ENCODE data around the gene INPP5B. TPM values are rescaled to one million over a fixed set of nuclear protein-coding genes. Genes with fewer than 3 reads are reported as not detected.

The INPP5B gene
- total and polyA plus RNA-seq, 2 of the 13 experiments (the other 11 are each of a cell fraction or from before 2014, with no cell fraction given), result 9.0 to 9.8 TPM

- TF ChIP-seq FOXM1 (CRISPR knock-in tag; IDR thresholded peaks at IDR 0.05) (no peak), HNF4G (IDR thresholded peaks at IDR 0.05; ENCODE audit: borderline replicate concordance, low read depth, low read length) (no peak), HNF4G (CRISPR knock-in tag; IDR thresholded peaks at IDR 0.05; ENCODE audit: borderline replicate concordance, low read depth) (0 out of 2 replicates have a peak, but pooled peaks have one; percentile 19), NFRKB (IDR thresholded peaks at IDR 0.05) (no peak), ZNF142 (CRISPR knock-in tag; IDR thresholded peaks at IDR 0.05) (no peak; the same call in 1 of the 2 replicates), ZNF441 (CRISPR knock-in tag; IDR thresholded peaks at IDR 0.05; ENCODE audit: borderline replicate concordance) (no peak), U2AF1 (optimal IDR thresholded peaks at IDR 0.05; ENCODE audit: low read depth, low read length) (no peak), MBNL3 (CRISPR knock-in tag; conservative IDR thresholded peaks at IDR 0.05) (no peak), ZC3H4 (CRISPR knock-in tag; IDR thresholded peaks at IDR 0.05; ENCODE audit: borderline replicate concordance) (no peak; the same call in 1 of the 2 replicates), KLF13 (CRISPR knock-in tag; IDR thresholded peaks at IDR 0.05) (no peak), RAD21 (CRISPR knock-in tag; IDR thresholded peaks at IDR 0.05) (peak; percentile 41; the same call in 1 of the 2 replicates), TBP (CRISPR knock-in tag; IDR thresholded peaks at IDR 0.05) (no peak), ATF1 (CRISPR knock-in tag; IDR thresholded peaks at IDR 0.05) (peak; percentile 94), HOXA3 (CRISPR knock-in tag; IDR thresholded peaks at IDR 0.05) (peak; percentile 63; the same call in 1 of the 2 replicates), HNF1B (CRISPR knock-in tag; IDR thresholded peaks at IDR 0.05) (0 out of 2 replicates have a peak, but pooled peaks have one; percentile 38), SOX5 (CRISPR knock-in tag; IDR thresholded peaks at IDR 0.05; ENCODE audit: borderline replicate concordance) (no peak), ZNF557 (CRISPR knock-in tag; IDR thresholded peaks at IDR 0.05) (no peak), CREBL2 (CRISPR knock-in tag; IDR thresholded peaks at IDR 0.05; ENCODE audit: borderline replicate concordance) (no peak), ZHX1 (CRISPR knock-in tag; IDR thresholded peaks at IDR 0.05; ENCODE audit: low read depth) (no peak), KLF16 (CRISPR knock-in tag; IDR thresholded peaks at IDR 0.05) (peak in 1 of 2 experiments; percentile 50; a peak in 2 of 4 replicates)
These were observed 87.1 kb downstream of the INPP5B start, which contains the start of gene MTF1 (continued) for GRCh38 chr1:37859507-37860345.
